ENCODE data around the gene VGLL4. TPM values are rescaled to one million over a fixed set of nuclear protein-coding genes. Genes with fewer than 3 reads are reported as not detected.

VGLL4 gene
- total RNA-seq, 1 donor from 2014 or later = 29.3 TPM

DNA sequence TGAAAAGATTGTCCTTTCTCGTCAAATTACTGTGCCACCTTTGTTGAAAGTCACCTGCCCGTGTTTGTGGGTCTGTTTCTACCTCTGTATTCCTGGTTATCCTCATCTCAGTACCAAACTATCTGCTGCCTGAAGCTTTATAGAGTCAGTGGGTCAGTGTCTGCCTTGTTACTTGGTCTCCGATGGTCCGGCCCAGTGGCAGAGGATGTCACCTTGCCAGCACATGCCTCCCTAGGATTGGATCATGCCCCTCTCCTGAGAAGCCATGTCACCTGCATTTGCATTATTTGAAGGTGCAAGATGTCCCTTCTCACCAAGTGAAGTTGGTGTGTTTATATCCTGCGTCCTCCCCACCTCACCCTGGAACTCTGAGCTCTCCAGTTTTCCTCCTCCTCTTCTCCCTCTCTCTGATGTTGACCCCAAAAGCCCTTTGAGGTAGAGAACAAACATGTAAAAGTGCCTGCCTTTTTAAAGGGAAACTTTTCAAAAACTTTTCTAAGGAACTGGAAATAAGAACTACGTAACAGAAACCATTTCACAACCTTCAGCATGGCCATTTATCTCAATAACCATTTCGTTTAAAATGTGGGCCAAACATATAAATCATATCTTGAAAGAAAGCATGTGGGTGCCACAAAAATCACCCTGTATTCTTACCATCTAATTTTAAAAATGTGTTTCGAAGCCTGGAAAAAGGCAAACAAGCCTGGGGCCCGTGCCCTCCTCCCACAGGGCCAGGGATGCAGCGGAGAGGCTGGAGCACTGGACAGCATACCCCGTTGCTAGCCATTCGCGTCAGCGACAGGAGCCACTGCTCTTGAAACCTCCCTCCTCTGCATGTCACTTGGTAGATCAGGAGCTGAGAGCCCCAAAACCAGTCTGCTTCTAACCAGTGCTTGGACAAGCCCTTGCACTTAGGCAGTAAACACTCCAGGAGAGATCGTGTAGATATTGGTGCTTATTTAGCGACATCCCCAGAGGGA, 102.1 kb downstream of the VGLL4 start:
- Histone ChIP-seq H3K27ac (replicated peaks) (no peak overlapping the region), H3K4me3 (no peak overlapping the region), H3K4me1 (peaks cover 21% of the 10 kb centered on the region), H3K9me3 (replicated peaks) (peaks cover 7% of the 10 kb centered on the region), H3K27me3 (ENCODE audit: low read depth) (no peaks in the 10 kb centered on the region), H3K36me3 (no peaks in the 10 kb centered on the region)
- intact Hi-C loops (cut with micrococcal nuclease) = no loop called here
- TF ChIP-seq, protein P1, sequence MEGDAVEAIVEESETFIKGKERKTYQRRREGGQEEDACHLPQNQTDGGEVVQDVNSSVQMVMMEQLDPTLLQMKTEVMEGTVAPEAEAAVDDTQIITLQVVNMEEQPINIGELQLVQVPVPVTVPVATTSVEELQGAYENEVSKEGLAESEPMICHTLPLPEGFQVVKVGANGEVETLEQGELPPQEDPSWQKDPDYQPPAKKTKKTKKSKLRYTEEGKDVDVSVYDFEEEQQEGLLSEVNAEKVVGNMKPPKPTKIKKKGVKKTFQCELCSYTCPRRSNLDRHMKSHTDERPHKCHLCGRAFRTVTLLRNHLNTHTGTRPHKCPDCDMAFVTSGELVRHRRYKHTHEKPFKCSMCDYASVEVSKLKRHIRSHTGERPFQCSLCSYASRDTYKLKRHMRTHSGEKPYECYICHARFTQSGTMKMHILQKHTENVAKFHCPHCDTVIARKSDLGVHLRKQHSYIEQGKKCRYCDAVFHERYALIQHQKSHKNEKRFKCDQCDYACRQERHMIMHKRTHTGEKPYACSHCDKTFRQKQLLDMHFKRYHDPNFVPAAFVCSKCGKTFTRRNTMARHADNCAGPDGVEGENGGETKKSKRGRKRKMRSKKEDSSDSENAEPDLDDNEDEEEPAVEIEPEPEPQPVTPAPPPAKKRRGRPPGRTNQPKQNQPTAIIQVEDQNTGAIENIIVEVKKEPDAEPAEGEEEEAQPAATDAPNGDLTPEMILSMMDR (IDR thresholded peaks at IDR 0.05; ENCODE audit: borderline replicate concordance) = no peak
- no peak for DNase-seq

DNA sequence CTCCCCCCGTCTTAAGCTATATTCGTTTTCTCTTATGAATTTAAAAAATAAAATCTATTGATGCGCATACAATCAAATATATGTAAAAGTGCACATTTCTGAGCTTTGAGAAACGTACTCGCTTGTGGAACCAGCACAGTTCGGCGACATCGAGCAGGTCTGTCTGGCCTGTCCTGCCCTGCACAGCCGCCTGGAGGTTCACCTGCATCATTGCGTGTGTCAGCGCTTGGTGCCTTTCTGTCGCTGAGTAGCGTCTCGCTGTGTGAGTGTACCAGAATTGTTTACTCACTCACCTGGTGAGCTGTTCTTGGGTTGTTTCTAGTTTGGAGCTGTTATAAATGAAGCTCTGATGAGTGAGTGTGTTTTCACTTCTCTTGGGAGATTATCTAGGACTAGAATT, 104.0 kb downstream of the VGLL4 start:
- DNase-seq = no peak
- Histone ChIP-seq H3K27me3 (ENCODE audit: low read depth) (no peaks in the 10 kb centered on the region), H3K36me3 (no peaks in the 10 kb centered on the region), H3K27ac (replicated peaks) (no peak overlapping the region), H3K4me1 (peaks cover 12% of the 10 kb centered on the region), H3K9me3 (replicated peaks) (peaks cover 7% of the 10 kb centered on the region), H3K4me3 (no peak overlapping the region)
- intact Hi-C loops (cut with micrococcal nuclease) = no loop called here
- TF ChIP-seq, protein P1 (IDR thresholded peaks at IDR 0.05; ENCODE audit: borderline replicate concordance) = no peak

DNA sequence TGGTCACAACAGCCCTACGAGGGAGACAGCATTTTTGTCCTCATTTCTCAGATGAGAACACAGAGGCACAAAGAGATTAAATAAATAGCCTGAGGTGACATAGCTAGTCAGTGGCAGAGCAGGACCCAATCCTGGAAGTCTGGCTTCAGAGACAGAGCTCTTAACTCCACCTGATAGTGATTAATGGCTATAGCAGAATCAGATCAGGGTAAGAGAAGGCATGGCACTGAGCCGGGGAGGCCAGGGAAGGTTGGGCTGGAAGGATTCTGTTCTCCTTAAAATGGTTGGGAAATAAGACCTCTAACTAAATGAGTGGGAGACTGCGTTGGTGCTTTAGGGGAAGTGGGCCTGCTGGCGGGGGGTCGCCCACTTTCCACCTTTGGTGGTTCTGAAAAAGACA, 104.5 kb downstream of the VGLL4 start:
- Histone ChIP-seq H3K9me3 (replicated peaks) (peaks cover 6% of the 10 kb centered on the region), H3K27me3 (ENCODE audit: low read depth) (no peaks in the 10 kb centered on the region), H3K27ac (replicated peaks) (no peak overlapping the region), H3K36me3 (no peaks in the 10 kb centered on the region), H3K4me3 (no peak overlapping the region), H3K4me1 (peaks cover 12% of the 10 kb centered on the region)
- DNase-seq = no peak
- intact Hi-C loops (cut with micrococcal nuclease) = no loop called here
- TF ChIP-seq, protein P1 (IDR thresholded peaks at IDR 0.05; ENCODE audit: borderline replicate concordance) = no peak

DNA sequence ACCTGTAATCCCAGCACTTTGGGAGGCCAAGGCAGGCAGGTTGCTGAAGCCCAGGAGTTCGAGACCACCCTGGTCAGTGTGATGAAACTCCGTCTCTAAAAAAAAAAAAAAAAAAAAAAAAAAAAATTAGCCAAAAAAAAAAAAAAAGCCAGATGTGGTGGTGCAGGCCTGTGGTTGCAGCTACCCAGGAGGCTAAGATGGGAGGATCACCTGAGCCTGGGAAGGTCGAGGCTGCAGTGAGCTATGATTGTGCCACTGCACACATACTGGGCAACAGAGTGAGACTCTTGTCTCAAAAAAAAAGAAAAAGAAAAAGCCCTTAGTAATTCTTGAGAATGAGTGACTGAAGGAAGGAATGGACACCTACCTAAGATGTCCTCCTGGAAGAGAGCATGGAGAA, 105.1 kb downstream of the VGLL4 start:
- intact Hi-C loops (cut with micrococcal nuclease) = no loop called here
- H3K27me3 ChIP-seq (ENCODE audit: low read depth) = no peaks in the 10 kb centered on the region
- TF ChIP-seq, protein P1 (IDR thresholded peaks at IDR 0.05; ENCODE audit: borderline replicate concordance) = no peak
- no peak overlapping the region for H3K4me3 ChIP-seq
- H3K27ac ChIP-seq (replicated peaks) = no peak overlapping the region
- DNase-seq = no peak
- H3K9me3 ChIP-seq (replicated peaks) = no peaks in the 10 kb centered on the region
- no peaks in the 10 kb centered on the region for H3K36me3 ChIP-seq
- peaks cover 13% of the 10 kb centered on the region for H3K4me1 ChIP-seq

DNA sequence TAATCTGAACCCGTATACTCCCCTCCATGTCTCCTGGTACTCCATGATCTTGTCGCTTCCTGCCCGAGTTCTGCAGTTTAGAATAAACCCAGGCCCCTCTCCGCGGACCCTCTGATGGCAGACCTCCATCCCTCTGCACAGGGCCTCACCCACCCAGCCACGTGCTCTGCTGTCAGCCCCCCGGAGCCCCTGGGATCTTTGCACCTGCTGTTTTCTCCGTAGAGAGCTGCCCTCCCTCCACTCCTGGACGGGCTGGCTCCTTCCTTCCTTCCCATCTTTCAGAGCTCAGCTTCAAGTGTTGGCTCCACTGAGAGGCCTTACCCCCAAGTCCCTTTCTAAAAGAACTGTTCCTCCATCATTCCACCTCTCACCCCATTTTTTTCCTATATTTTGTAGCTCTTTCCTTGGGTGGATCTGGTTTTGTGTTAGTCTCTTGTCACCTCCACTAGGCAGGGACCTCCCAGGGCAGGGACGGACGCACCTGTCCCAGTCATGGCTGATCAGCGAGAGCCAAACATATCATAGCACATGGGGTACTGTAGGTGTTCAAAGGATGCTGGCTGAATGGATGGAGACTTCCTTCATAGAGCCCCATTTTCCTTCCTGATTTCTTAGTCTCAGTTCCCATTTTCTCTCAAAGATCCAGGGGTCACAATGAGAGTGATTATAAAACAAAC, 106.6 kb downstream of the VGLL4 start:
- Histone ChIP-seq H3K27me3 (ENCODE audit: low read depth) (no peaks in the 10 kb centered on the region), H3K27ac (replicated peaks) (no peak overlapping the region)
- intact Hi-C loops (cut with micrococcal nuclease) = no loop called here

More for the DNA sequence above, 106.6 kb downstream of the VGLL4 start:
- H3K9me3 ChIP-seq (replicated peaks) = no peaks in the 10 kb centered on the region
- DNase-seq = no peak
- no peaks in the 10 kb centered on the region for H3K36me3 ChIP-seq
- TF ChIP-seq, protein P1 (IDR thresholded peaks at IDR 0.05; ENCODE audit: borderline replicate concordance) = no peak
- H3K4me1 ChIP-seq = peaks cover 19% of the 10 kb centered on the region
- H3K4me3 ChIP-seq = no peak overlapping the region

Data from left ventricle myocardium inferior (tissue), 1 donor.